HG02973 (cell line): ENCODE measurements around the gene TMEM175.

Experiments
- ATAC-seq: cut with Tn5 transposase; IDR thresholded peaks from one replicate; pipeline ENCODE4 v1.9.1; 2021; ENCODE audit warnings: moderate library complexity; ENCODE audit not compliant: unreplicated experiment

TMEM175 gene

DNA sequence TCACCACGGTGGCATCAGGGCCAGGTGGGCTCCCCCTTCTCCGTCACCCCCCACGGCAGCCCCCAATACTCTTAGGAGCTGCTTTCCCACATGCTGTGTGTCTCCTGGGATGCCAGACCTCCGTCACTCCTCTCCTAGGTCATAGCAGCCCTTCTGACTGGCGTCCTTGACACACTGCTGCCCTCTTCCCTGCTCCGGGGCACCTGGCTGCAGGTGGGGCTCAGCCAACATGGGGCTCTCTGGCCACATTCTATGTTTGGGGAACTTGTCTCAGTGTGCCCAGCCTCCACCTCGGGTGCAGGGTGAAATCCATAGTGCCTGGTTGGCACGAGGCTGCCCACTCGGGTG lies 13.8 kb downstream of the TMEM175 start:
- ATAC-seq: no peak

DNA sequence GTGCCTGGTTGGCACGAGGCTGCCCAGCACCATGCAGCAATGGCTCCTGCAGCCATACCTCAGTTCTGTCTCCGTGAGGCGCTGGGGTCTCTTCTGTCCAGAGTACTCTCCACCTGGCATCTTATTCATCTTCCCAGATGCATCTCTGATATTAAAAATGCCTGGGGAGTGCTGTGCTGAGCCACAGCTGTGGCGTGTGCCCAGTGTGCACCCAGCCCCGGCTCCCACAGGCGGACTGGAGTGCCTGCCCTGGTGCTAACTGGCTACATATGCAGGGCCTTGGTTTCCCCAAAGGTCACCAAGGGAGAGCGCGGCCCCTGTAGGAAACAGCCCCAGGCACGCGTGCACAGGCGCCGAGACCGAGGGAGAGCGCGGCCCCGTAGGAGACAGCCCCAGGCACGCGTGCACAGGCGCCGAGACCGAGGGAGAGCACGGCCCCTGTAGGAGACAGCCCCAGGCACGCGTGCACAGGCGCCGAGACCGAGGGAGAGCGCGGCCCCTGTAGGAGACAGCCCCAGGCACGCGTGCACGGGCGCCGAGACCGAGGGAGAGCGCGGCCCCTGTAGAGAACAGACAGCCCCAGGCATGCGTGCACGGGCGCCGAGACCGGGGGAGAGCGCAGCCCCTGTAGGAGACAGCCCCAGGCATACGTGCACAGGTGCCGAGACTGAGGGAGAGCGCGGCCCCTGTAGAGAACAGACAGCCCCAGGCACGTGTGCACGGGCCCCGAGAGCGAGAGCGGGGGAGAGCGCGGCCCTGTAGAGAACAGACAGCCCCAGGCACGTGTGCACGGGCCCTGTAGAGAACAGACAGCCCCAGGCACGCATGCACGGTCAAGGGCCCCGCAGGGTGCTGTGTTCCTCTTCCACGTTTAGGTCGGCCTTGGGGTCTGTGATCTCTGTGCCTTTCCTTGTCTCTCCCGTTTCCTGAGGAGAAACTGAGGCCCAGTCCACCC lies 14.5 kb downstream of the TMEM175 start:
- no peak for ATAC-seq

DNA sequence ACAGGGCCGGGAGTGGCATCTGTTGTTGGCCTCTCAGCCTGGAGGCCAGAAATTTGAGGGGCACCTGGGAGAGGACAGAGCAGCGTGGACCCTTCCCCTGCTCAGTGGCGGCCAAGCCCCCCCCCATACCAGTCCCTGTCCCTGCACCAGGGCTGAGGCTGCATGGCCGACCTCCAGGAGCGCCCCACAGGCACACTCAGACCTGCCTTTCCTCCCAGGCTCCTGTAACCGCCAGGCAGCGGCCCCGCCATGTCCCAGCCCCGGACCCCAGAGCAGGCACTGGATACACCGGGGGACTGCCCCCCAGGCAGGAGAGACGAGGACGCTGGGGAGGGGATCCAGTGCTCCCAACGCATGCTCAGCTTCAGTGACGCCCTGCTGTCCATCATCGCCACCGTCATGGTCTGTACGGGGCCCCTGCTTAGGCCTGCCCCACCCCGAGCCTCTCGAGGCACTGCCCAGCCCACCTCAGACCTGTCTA lies 15.3 kb downstream of the TMEM175 start:
- ATAC-seq: no peak

DNA sequence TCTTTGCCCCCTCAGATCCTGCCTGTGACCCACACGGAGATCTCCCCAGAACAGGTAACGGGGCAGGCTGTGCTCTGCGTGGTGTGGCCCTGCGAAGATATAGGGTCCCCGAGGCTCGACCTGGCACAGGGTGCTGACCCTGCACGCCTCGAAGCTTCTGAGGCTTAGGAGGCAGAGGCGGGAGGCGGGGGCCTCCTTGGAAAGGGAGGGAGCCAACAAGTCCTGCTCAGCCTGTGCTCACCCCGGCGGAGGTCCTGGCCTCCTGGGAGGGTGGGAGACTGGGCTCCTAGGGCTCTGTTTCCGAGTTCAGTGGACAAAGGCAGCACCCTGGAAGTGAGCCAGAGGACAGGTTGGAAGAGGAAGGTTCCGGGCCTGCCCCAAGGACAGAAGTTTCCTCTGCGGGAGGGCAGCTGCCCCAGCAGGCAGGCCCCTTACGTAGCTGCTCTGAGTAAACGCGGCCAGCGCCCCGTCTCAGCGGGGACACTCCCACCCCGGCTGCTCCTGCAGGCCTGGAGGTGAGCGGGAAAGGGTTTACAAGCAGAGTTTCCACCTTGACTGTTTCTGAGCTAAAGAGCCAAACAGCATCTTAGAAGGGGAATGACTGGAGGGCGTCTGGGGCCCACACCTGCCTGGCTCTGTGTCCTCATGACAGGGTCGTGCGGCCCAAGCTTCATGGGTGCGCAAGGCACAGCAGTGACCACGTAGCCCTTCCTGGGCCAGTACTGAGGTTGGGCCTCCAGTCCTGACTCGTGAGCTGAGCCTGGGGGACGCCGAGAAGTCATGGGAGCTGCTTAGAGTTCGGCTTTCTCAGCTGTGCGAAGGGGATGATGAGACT lies 16.1 kb downstream of the TMEM175 start:
- ATAC-seq: no peak

DNA sequence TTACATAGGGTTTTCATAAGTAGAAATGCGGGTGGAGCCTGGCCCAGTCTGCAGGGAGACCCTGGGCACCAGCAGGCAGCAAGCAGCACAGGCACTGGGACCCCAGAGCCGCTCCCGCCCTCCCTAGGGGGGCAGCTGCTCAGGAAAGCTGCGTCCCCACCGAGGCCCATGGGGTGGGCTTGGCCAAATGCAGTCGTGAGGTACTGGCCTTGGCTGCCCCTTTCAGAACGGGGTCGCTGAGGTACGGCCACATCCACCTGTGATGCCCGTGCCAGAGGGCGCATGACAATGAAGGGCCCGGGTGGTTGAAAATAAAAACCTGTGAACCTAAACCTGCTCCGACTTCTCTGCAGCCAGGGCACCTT lies 16.7 kb downstream of the TMEM175 start:
- ATAC-seq: no peak

DNA sequence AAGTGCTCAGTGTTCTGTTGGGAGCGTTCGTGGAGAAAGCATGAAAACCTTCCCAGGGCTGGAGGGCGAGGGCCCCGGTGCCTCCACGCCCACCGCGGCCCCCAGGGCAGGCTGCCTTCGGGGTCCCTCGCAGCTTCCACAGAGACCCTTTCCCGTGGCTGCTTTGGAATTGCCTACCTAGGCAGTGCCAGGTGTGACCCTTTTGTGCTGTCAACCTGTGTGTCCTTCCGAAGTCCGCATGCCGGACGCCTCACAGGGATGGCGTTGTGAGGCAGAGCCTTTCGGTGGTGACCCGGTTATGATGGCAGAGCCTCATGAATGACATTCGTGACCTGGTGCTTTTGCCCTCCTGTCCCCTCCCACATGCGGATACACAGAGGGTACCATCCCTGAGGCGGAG lies 17.4 kb downstream of the TMEM175 start:
- no peak for ATAC-seq

DNA sequence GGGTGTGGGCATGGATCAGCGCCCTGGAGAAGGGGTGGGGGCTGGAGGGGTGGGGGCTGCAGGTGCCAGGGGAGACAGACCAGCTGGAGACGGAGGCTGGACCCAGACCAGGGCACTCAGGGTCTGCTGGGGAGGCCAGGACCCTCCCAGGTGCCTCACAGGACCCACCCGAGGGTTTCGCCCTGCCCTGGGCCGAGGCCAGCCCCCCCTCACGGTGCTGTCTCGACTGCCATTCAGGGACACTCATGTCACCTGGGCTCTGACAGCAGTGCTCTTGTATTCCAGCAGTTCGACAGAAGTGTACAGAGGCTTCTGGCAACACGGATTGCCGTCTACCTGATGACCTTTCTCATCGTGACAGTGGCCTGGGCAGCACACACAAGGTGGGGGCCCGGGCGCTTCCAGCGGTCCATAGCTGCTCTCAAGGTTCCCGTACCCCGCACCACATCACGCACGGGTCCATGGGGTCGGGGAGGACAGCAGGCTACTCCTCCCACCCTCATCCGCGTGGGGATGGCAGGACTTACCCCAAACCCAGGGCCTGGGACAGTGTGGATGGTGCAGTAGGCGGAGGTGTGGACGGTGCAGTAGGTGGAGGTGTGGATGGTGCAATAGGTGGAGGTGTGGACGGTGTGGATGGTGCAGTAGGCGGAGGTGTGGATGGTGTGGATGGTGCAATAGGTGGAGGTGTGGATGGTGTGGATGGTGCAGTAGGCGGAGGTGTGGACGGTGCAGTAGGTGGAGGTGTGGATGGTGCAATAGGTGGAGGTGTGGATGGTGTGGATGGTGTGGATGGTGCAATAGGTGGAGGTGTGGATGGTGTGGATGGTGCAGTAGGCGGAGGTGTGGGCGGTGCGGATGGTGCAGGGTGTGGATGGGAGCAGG lies 18.1 kb downstream of the TMEM175 start:
- no peak for ATAC-seq

DNA sequence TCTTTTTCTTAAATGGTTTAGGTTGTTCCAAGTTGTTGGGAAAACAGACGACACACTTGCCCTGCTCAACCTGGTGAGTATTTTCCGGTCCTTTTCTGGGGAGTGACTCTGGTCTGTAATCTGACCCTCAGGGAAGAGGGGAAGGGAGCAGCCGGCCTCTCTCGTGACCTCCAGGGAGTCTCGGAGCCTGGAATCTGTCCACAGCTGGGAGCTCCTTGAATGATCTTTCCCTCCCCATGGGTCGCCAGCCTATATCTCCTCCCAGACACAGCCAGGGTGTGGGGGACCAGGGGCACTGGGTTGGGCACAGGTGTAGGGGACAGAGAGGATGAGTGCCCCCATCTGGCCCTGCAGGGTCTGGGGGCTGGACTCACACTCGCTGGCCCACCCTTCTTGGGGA lies 18.9 kb downstream of the TMEM175 start:
- no peak for ATAC-seq

DNA sequence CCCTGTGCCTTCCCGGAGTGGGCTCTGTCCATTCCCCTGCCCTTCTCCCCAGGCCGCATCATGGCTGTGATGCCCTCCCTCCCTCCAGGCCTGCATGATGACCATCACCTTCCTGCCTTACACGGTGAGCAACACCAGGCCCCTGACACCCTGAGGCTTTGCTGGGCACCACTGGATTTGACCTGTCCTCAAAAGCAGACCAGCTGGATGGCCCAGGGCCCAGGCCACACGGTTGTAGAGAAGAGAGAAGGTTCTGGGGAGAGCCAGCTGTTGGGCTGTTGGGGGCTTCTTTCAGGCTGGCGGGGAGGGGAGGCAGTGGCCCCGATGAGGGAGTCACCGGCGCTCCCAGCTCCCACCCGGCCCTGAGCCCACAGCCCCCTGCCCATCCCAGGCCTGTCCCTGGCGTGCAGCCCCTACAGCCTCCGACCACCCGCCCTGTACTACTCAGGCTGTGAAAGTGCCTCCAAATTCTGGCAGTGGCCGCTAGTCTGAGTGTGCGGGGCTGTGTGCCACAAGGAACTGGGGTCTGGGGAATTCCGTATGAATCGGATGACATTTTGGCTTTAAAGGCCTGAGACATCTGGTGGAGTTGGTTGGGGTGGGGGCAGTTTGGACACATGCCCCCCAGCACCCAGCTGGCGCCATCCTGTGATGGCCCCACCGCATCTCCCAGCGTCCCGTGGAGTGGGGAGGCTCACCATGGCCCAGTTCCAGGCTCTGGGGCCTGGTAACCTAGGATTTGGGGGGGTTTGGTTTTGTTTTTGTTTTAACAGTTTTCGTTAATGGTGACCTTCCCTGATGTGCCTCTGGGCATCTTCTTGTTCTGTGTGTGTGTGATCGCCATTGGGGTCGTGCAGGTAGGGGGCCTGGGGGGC lies 19.6 kb downstream of the TMEM175 start:
- no peak for ATAC-seq

DNA sequence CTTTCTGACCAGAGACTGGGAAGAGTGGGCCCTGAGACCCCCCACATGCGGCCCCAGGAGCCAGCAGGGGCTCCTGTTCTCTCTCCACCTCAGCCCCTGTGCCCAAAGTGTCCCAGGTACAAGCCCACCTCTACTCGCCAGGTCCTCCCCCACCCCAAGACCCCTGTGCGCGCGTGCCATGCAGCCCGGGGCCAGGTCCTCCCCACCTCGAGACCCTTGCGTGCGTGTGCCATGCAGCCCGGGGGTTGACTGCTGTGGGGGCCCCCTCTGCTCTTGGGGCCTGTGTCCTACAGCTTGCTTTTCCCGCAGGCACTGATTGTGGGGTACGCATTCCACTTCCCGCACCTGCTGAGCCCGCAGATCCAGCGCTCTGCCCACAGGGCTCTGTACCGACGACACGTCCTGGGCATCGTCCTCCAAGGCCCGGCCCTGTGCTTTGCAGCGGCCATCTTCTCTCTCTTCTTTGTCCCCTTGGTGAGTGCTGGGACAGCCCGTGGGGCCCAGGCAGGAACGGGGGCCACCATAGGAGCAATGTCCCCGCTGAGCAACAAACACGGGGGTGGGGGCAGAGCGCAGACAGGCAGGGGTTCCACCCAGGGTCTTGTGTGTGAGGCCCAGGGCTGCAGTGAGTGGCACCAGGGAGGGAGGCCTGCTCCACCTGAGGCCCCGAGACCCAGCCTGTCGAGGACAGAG lies 20.8 kb downstream of the TMEM175 start:
- no peak for ATAC-seq

DNA sequence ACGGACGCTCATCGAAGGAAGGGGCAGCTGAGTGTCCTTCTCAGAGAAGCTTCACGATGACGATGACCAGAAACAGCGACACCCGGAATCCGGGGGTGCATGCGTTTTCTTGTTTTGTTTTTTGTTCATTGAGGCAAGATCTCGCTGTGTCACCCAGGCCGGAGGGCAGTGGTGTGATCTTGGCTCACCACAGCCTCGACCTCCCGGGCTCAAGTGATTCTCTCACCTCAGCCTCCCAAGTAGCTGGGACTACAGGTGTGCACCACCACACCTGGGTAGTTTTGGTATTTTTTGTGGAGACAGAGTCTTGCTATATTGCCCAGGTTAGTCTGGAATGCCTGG lies 21.3 kb downstream of the TMEM175 start:
- no peak for ATAC-seq

DNA sequence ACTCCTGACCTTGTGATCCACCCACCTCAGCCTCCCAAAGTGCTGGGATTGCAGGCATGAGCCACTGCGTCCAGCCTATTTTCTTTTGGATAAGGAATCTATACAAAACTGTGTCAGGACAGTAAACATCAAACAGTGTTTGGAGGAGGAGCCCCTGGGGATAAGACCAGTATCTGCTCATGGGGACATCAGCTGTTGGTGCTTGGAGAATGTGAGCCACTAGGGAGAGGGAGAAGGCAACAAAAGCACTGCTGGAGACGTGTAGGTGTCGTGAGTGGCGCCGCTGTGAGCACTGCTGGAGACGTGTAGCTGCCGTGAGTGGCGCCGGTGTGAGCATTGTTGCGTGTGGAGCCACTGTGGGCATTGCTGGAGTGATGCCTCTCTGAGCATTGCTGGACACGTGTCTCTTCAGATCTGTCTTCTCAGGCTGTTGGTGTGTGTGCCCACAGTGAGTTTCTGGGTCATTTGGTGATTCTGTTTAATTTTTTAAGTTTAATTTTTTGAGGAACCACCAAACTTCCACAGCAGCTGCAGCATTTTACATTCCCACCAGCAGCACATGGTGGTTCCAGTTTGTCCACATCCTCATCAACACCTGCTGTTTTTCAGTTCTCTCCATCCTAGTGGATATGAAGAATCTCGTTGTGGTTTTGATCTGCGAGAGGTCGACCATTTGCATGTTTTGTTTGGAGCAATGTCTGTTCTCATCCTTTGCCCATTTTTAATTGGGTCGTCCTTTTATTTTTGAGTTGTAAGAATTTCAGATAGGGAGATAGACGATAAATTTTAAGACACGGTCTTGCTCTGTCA lies 22.2 kb downstream of the TMEM175 start:
- ATAC-seq: no peak

DNA sequence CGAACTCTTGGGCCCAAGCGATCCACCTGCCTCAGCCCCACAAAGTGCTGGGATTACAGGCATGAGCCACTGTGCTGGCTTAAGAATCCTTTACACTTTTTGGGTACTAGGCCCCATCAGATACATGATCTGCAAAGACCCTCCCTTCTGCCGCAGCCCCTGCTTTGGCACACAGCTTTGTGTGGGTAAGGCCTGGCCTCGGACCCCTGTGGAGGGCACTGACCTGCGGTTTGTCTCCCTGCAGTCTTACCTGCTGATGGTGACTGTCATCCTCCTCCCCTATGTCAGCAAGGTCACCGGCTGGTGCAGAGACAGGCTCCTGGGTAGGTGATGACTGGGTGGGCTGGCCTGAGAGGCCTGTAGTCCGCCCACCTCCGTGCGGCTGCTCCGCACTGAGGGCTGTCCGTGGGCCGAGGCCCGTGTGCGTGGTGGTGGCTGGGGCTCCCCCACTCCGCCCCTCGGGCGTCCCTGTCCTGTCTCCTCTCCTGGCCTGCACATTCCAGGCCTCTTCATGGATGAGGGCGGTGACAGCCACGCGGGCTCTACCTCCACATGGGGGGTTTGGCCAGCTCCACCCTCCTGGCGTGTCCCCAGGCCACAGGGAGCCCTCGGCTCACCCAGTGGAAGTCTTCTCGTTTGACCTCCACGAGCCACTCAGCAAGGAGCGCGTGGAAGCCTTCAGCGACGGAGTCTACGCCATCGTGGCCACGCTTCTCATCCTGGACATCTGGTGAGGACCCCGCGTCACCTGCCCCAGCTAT lies 23.1 kb downstream of the TMEM175 start:
- ATAC-seq: no peak

DNA sequence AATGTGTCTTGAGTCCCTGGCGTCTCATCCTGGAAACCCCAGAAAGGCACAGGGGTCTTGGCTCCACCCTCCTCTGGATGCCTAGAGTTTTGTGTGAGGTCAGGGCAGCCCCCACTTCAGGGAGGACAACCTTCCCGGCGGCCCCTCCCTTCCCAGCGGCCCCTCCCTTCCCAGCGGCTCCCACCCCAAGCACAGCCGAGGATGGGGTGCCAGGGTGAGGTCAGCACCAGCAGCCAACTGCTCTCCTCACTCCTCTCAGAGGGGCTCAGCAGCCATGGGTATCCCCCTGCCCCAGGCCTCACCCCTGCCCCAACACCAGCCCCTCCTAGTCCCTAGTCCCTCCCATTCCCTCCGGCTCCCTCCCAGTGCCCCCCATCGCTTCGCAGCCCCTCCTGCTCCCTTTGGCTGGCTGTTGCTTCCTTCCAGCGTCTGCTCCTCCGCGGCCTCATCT lies 23.7 kb downstream of the TMEM175 start:
- no peak for ATAC-seq

DNA sequence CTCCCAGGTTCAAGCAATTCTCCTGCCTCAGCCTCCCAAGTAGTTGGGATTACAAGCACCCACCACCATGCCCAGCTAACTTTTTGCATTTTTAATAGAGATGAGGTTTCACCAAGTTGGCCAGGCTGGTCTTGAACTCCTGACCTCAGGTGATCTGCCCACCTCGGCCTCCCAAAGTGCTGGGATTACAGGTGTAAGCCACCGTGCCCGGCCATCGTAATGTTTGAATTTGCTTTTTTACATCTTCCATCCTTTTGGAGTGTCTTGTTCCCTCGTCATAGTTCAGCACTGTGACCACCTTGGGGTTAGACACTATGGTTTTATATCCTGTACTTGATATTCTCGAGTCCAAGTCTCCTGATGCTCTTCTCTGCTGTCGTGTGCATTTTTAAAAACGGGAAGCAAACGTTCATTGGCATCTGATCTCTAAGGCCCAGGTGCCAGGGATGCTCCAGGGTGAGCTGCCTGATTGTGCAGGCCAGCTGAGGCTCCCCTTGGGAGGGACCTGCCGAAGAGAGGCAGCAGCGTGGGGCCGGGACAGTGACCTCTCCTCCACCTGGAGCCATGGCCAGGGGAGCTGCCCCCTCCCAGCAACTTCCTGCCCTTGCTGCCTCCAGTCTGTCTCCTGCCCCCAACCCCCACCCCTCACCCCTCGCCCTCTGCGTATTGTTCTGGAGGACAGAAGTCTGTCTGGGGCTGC lies 24.4 kb downstream of the TMEM175 start:
- ATAC-seq: no peak

DNA sequence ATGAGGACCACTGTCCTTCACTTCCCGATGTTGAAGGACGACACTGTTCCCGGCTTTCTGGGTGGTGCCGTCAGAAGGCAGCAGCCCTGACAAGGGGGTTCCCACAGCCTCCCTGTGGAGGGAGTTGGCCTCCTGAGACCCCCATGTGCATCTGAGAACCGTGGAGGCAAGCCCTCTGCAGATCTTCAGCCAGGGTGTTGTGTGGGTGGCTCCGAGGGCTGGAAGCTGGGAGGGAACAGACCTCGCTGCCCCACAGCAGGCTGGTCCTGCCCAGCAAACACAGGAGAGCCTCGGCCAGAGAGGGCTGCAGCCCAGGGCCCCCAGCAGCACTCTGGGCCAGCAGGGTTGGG lies 24.9 kb downstream of the TMEM175 start:
- ATAC-seq: no peak

DNA sequence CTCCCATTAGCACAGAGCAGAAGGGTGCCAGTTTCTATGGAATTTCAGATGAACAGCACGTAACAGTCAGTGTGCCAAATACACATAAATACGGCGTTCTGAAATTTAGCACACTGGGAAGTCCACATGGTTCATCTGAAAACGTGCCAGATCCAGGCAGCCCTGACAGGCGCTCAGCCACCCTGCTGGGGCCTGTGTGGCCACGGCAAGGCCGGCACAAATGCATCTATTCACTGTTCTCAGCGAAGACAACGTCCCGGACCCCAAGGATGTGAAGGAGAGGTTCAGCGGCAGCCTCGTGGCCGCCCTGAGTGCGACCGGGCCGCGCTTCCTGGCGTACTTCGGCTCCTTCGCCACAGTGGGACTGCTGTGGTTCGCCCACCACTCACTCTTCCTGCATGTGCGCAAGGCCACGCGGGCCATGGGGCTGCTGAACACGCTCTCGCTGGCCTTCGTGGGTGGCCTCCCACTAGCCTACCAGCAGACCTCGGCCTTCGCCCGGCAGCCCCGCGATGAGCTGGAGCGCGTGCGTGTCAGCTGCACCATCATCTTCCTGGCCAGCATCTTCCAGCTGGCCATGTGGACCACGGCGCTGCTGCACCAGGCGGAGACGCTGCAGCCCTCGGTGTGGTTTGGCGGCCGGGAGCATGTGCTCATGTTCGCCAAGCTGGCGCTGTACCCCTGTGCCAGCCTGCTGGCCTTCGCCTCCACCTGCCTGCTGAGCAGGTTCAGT lies 25.5 kb downstream of the TMEM175 start:
- ATAC-seq: no peak
